ENCODE measurements around the gene TMEM150C. TPM values are rescaled to one million over a fixed set of nuclear protein-coding genes. Genes with fewer than 3 reads are reported as not detected.

The TMEM150C gene
- total RNA-seq, 6 experiments from 2014 or later, result 3.5 to 11.8 (median 6.8) TPM

DNA sequence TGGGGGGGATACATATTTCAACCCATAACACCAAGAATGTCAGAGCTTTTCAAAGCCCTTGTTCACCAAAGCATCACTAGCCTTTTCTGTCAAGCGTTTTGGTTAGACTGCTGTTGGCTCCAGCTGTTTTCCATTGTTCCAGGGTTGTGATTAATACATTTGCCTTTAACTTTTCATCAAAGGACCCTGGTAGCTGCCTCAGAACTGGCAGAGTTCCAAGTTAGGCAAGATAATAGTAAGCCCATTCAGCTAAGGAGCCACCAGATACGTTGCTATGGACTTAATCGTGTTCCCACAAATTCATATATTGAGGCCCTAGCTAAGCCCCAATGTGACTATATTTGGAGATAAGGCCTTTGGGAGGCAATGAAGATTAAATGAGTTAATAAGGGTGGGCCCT lies 94.3 kb downstream of the TMEM150C start:
- intact Hi-C loops (cut with DNase I), result loop anchor here in 1 of 2 donors (10.0 kb wide), 1 partner anchor 277 kb away; no protein-coding TSS in a partner anchor
- H3K36me3 ChIP-seq, result no peaks in the 10 kb centered on the region
- ATAC-seq, result no peak

DNA sequence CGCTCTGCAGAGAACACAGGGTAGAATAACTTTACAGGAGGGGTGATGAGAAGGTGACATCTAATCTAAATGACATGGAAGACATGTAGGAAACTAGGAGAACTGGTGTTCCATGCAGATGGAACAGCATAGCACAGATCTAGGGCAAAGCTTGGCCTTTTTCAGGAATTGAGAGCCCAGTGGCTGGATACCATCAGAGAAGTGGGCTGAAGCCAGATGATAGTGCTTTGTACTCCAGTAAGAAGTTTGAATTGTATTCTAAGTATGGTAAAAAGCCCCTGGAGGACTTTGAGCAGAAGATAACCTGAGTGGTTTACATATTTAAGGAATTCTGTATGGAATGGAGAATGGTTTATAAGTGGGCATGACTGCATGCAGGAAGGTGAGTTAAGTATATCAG lies 98.6 kb downstream of the TMEM150C start:
- Histone ChIP-seq H3K27me3 (no peaks in the 10 kb centered on the region), H3K4me1 (peaks cover 0 to 5% (median 1%) of the 10 kb centered on the region in 4 donors), H3K36me3 (peaks cover 0 to 14% (median 0%) of the 10 kb centered on the region in 4 donors), H3K4me3 (no peak overlapping the region), H3K27ac (no peak overlapping the region), H3K9me3 (no peaks in the 10 kb centered on the region)
- intact Hi-C loops (cut with DNase I), result loop anchor here (5.0 to 10.0 kb wide), 2 partner anchors 274 to 282 kb away; no protein-coding TSS in a partner anchor
- DNase-seq (no peak), ATAC-seq (no peak)
- TF ChIP-seq, protein P1, sequence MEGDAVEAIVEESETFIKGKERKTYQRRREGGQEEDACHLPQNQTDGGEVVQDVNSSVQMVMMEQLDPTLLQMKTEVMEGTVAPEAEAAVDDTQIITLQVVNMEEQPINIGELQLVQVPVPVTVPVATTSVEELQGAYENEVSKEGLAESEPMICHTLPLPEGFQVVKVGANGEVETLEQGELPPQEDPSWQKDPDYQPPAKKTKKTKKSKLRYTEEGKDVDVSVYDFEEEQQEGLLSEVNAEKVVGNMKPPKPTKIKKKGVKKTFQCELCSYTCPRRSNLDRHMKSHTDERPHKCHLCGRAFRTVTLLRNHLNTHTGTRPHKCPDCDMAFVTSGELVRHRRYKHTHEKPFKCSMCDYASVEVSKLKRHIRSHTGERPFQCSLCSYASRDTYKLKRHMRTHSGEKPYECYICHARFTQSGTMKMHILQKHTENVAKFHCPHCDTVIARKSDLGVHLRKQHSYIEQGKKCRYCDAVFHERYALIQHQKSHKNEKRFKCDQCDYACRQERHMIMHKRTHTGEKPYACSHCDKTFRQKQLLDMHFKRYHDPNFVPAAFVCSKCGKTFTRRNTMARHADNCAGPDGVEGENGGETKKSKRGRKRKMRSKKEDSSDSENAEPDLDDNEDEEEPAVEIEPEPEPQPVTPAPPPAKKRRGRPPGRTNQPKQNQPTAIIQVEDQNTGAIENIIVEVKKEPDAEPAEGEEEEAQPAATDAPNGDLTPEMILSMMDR (IDR thresholded peaks at IDR 0.05), result no peak
- no peak for TF ChIP-seq POLR2A (IDR thresholded peaks at IDR 0.05)
- 94% methylated on average over 1 of the region's 1 CpG for WGBS (ENCODE audit: insufficient coverage, low coverage, low lambda C conversion rate, missing lambda C conversion rate)

More for the DNA sequence above, 94.3 kb downstream of the TMEM150C start:
- WGBS (ENCODE audit: insufficient coverage, low coverage, low lambda C conversion rate, missing lambda C conversion rate), result 63% methylated on average over 3 of the region's 3 CpGs
- no peaks in the 10 kb centered on the region for H3K27me3 ChIP-seq
- TF ChIP-seq, protein P1 (IDR thresholded peaks at IDR 0.05), result no peak
- TF ChIP-seq POLR2A (IDR thresholded peaks at IDR 0.05), result no peak
- no peak overlapping the region for H3K4me3 ChIP-seq
- no peak for DNase-seq
- no peaks in the 10 kb centered on the region for H3K9me3 ChIP-seq
- no peak overlapping the region for H3K27ac ChIP-seq
- H3K4me1 ChIP-seq, result peaks cover 0 to 5% (median 0%) of the 10 kb centered on the region in 4 donors

DNA sequence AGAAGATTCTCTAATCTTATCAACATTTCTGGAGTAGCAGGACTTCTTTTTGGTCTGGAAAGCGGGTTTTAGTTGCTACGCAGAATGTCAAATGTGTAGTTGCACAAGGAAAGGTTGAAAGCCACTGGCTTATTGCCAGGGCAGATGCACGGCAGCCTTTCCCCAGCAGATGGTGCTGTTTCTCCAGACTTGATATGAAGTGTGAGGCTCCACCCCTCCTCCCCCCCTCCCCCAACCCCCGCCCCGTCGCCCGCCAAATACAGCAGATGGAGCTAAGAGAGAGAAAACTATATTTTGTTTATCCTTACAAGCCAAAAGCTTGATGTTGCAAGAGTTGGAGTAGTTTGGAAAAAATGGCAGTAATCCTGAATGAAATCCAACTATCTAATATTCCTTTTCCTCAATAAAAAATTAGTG lies 99.4 kb downstream of the TMEM150C start:
- TF ChIP-seq, protein P1 (IDR thresholded peaks at IDR 0.05), result peak; percentile 71 to 95 (median 93)
- no peak for TF ChIP-seq POLR2A (IDR thresholded peaks at IDR 0.05)
- Histone ChIP-seq H3K4me3 (no peak overlapping the region), H3K9me3 (no peaks in the 10 kb centered on the region), H3K27ac (no peak overlapping the region), H3K36me3 (peaks cover 0 to 14% (median 0%) of the 10 kb centered on the region in 4 donors), H3K4me1 (peaks cover 0 to 5% (median 1%) of the 10 kb centered on the region in 4 donors), H3K27me3 (no peaks in the 10 kb centered on the region)
- intact Hi-C loops (cut with DNase I), result loop anchor here (5.0 to 10.0 kb wide), 2 partner anchors 275 to 282 kb away; no protein-coding TSS in a partner anchor
- peak; percentile 69 to 88 (median 75) for DNase-seq
- peak; percentile 96 to 99 (median 97) for ATAC-seq
- WGBS (ENCODE audit: insufficient coverage, low coverage, low lambda C conversion rate, missing lambda C conversion rate), result 6% methylated on average over 7 of the region's 7 CpGs

DNA sequence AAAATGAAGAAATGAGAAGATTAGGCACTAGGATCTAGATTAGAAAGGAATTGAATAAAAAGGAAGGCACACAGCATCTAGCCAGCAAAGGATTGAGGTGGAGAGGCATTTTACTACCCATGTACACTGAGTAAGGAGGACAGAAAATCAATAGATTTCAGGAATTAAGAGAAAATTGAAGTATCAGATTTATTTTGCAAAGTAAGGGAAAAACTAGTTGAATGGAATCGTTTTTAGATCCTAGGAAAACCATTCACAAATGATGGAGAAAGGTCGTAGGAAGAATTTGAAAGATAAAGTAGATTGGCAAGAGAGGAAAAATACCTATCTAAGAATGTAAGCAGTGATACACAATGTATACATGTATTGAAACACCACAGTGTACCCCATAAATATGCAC lies 100.1 kb downstream of the TMEM150C start:
- no peak overlapping the region for H3K27ac ChIP-seq
- no peaks in the 10 kb centered on the region for H3K9me3 ChIP-seq
- H3K4me1 ChIP-seq, result peaks cover 0 to 5% (median 1%) of the 10 kb centered on the region in 4 donors
- TF ChIP-seq, protein P1 (IDR thresholded peaks at IDR 0.05), result no peak
- TF ChIP-seq POLR2A (IDR thresholded peaks at IDR 0.05), result no peak
- intact Hi-C loops (cut with DNase I), result loop anchor here (5.0 to 10.0 kb wide), 2 partner anchors 276 to 283 kb away; no protein-coding TSS in a partner anchor
- H3K27me3 ChIP-seq, result no peaks in the 10 kb centered on the region
- no peak for ATAC-seq
- no peak overlapping the region for H3K4me3 ChIP-seq
- peaks cover 0 to 21% (median 0%) of the 10 kb centered on the region in 4 donors for H3K36me3 ChIP-seq
- no peak for DNase-seq
- WGBS (ENCODE audit: insufficient coverage, low coverage, low lambda C conversion rate, missing lambda C conversion rate), result 71% methylated on average over 2 of the region's 2 CpGs

All from right lobe of liver (tissue), 6 donors.